ENCODE measurements around the gene GDF15.
"Not testable (repeated sequence)": the region's sequence is repeated elsewhere in the genome, so short reads cannot be mapped to it uniquely, and the experiment has no call there.

GDF15 gene

DNA sequence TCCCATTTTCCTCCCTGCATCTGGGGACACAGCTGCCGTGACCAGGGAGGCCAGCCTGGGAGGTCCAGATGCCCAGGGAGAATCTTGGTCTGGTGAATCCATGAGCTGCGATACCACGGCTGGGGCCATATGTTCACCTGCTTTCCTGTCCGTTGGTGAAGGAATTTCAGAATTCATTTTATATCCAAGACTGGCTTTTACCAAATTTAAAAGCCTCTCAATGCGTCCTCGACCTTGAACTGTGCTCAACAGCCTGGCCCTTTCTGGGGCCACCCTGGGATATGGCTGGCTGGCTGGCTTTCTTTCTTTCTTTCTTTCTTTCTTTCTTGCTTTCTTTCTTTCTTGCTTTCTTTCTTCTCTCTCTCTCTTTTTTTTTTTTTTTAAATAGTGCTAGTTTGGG lies 22.2 kb upstream of the GDF15 start:
- DNase-seq (ENCODE audit: low spot score) (no peak), FAIRE-seq (no peak)

DNA sequence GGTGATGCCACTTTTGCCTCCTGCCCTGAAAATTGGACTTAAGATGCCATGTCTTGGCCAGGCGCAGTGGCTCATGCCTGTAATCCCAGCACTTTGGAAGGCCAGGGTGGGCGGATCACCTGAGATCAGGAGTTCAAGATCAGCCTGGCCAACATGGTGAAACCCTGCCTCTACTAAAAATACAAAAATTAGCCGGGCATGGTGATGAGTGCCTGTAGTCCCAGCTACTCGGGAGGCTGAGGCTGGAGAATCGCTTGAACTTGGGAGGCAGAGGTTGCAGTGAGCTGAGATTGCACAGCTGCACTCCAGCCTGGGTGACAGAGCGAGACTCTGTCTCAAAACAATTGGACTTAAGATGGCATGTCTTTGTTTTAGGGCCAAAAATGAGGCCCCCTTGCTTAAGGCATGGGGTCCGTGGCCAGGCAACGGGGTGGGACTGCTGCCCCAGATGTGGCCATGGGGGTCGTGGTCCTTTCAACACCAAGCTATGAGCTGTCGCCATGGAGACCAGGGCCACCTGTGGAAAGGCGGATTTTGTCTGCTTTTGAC lies 21.6 kb upstream of the GDF15 start:
- DNase-seq (ENCODE audit: low spot score); FAIRE-seq: not testable (repeated sequence)

DNA sequence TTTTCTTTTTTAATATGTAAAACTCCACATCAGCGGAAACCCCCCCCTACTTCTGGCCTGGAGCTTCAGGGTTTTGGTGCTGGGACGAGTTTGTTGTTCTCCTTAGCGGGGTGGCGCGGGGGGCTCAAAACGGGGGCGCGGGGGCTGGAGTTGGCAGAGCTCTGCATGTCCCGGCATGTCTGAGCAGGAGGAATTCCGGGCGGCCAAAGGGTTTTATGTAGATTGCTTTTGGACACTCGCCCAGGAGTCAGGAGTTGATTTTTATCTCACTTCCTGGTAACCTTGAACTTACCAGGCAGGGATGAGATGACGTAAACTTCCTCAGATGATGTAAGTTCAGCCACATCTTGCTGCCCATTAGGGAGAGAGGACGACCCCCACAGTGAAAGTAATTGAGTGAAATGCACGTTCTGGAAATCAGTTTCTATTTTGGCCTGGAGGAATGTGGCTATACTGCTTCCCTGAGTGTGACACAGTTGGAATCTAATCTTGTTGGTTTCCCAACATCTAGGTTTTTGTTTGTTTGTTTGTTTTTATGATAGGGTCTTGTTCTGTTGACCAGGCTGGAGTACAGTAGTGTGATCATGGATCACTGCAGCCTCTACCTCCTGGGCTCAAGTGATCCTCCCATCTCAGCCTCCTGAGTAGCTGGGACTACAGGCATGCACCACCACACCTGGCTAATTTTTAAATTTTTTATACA lies 21.0 kb upstream of the GDF15 start:
- no peak for FAIRE-seq

GRCh38 chr19:18366021-18366435 lies 19.9 kb upstream of the GDF15 start:
- no peak for FAIRE-seq
- no peak for DNase-seq (ENCODE audit: low spot score)

More for the DNA sequence above, 21.0 kb upstream of the GDF15 start:
- peak; percentile 73 for DNase-seq (ENCODE audit: low spot score)

- DNase-seq (ENCODE audit: low spot score) (no peak), FAIRE-seq (no peak)
These were observed 17.3 kb upstream of the GDF15 start for GRCh38 chr19:18368504-18369222.

- DNase-seq (ENCODE audit: low spot score) (no peak), FAIRE-seq (no peak)
These were observed 12.5 kb upstream of the GDF15 start for GRCh38 chr19:18373407-18373891.

GRCh38 chr19:18373892-18374629 lies 11.9 kb upstream of the GDF15 start:
- DNase-seq (ENCODE audit: low spot score) = peak; percentile 89

DNA sequence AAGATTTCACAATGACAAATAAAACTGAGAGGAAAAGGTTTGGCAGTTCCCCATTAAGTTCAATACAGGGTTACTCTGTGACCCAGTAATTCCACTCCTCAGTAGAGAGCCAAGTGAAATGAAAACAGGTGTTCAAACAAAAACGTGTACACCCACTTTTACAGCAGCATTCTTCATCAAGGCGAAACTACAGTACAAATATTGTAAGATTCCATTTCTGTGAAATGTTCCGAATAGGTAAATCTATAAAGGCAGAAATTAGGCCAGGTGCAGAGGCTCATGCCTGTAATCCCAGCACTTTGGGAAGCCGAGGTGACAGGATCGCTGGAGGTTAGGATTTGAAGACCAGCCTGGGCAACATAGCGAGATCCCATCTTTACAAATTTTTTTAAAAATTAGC lies 8.9 kb upstream of the GDF15 start:
- DNase-seq (ENCODE audit: low spot score) (no peak), FAIRE-seq (no peak)

More at GRCh38 chr19:18373892-18374629, 11.9 kb upstream of the GDF15 start:
- FAIRE-seq = no peak

GRCh38 chr19:18379803-18380747 lies 5.9 kb upstream of the GDF15 start:
- FAIRE-seq (no peak), DNase-seq (ENCODE audit: low spot score) (peak; percentile 78)

GRCh38 chr19:18380843-18381242 lies 5.1 kb upstream of the GDF15 start:
- no peak for FAIRE-seq
- no peak for DNase-seq (ENCODE audit: low spot score)

DNA sequence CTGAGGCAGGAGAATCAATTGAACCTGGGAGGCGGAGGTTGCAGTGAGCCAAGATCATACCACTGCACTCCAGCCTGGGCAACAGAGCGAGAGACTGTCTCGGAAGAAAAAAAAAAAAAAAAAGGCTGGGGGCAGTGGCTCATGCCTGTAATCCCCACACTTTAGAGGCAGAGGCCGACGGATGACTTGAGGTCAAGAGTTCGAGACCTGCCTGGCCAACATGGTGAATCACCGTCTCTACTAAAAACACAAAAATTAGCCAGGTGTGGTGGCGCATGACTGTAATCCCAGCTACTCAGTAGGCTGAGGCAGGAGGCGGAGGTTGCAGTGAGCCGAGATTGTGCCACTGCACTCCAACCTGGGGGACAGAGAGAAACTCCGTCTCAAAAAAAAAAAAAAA lies 2.3 kb upstream of the GDF15 start:
- not testable (repeated sequence) for FAIRE-seq; DNase-seq (ENCODE audit: low spot score)

DNA sequence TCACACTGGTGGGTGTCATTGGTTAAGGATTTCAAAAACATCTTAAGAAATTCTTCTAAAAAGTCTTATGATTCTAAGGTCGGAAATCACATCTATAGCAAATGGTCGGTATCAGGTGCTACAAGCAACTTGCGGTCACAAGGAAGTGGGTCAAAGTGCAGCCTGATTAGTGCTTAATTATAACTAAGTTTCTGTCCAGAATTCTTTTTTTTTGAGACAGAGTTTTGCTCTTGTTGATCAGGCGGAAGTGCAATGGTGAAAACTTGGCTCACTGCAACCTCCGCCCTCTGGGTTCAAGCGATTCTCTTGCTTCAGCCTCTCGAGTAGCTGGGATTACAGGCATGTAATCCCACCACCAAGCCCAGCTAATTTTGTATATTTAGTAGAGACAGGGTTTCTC lies 1.2 kb upstream of the GDF15 start:
- FAIRE-seq (no peak), DNase-seq (ENCODE audit: low spot score) (no peak)

DNA sequence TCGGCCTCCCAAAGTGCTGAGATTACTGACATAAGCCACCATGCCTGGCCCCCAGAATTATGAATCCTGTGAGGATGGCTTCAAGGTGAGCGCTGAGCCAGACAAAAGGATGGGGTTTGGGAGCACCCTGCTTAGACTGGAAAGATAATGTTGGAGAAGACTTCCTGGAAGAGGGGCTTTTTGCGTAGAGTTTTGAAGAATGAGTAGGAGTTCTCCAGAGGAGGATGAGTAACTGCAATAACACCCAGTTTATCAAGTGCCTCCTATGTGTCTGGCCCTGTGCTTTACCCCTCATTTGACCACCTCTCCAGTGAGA lies 641 bp upstream of the GDF15 start:
- FAIRE-seq (no peak), DNase-seq (ENCODE audit: low spot score) (no peak)

DNA sequence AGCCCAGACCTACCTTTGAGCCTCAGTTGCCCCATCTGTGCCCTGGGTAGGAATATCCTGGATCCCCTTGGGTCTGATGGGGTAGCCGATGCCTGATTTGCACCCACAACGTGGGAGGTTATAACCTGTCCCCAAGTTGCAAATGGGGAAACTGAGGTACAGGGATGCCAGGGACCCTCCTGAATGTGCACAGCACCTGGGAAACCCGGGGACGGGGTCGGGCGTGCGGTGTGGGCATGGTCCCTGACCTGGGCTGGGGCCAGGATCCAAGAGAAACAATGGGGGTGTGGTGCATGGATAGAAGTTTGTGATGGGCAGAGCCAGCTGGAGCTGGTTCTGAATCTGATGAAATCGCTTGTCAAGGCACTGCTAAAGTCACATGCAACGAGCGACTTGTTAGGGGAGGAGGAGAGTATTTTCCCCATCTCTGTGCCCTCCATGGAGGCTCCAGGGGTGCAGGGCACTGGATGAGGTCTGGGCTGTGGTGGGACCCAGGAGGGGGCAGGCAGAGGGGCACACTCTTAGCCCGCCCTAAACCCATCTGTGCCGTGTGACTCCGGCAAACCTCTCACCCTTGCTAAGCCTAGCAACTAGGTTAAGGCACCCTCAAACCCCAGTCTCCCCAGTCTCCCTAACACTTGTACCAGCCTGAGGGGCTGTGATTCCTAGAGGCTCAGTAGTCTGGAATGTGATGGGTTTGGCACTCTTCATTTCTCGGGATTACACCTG lies 749 bp downstream of the GDF15 start:
- FAIRE-seq (no peak), DNase-seq (ENCODE audit: low spot score) (no peak)

DNA sequence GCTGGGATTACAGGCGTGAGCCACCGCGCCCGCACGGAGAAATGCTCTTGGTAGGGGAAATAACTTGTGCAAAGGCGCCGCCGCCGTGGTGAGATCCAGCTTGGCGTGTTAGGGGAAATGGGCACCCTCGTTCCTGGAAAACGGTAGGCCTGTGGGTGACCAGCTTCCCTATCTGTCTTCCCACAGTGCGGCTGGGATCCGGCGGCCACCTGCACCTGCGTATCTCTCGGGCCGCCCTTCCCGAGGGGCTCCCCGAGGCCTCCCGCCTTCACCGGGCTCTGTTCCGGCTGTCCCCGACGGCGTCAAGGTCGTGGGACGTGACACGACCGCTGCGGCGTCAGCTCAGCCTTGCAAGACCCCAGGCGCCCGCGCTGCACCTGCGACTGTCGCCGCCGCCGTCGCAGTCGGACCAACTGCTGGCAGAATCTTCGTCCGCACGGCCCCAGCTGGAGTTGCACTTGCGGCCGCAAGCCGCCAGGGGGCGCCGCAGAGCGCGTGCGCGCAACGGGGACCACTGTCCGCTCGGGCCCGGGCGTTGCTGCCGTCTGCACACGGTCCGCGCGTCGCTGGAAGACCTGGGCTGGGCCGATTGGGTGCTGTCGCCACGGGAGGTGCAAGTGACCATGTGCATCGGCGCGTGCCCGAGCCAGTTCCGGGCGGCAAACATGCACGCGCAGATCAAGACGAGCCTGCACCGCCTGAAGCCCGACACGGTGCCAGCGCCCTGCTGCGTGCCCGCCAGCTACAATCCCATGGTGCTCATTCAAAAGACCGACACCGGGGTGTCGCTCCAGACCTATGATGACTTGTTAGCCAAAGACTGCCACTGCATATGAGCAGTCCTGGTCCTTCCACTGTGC lies 2.4 kb downstream of the GDF15 start:
- peak; percentile 42 for FAIRE-seq

DNA sequence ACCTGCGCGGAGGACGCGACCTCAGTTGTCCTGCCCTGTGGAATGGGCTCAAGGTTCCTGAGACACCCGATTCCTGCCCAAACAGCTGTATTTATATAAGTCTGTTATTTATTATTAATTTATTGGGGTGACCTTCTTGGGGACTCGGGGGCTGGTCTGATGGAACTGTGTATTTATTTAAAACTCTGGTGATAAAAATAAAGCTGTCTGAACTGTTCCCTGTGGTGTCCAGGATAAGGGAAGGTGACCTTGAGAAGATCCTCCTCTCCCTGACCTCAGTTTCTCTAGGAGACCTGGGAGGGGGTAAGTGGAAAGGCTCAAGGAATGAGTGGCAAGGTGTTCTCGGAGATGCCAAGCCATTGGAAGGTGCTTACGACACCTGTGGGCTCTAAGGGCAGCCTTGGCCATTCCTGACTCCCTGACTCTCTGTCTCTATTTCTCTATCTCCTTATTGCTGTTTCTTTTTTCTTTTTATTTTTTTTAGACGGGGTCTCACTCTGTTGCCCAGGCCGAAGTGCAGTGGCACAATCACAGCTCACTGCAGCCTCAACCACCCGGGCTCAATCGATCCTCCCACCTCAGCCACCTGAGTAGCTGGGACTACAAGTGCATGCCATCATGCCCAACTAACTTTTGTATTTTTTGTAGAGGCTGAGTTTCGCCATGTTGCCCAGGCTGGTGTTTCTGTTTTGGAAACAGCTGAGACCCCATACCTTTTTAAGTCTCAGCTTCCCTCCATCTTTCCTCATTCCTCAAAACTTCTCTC lies 3.2 kb downstream of the GDF15 start:
- no peak for FAIRE-seq

More for the DNA sequence above, 2.4 kb downstream of the GDF15 start:
- DNase-seq (ENCODE audit: low spot score) = peak; percentile 78

GRCh38 chr19:18389726-18390064 lies 3.7 kb downstream of the GDF15 start:
- DNase-seq (ENCODE audit: low spot score) (no peak), FAIRE-seq (no peak)

More for the DNA sequence above, 3.2 kb downstream of the GDF15 start:
- no peak for DNase-seq (ENCODE audit: low spot score)
